Hepatocyte (in vitro differentiated cells): ENCODE measurements around the gene PIEZO1. TPM values are rescaled to one million over a fixed set of nuclear protein-coding genes. Genes with fewer than 3 reads are reported as not detected.

Source experiments
- DNase-seq: peaks from one replicate; pipeline ENCODE4 v3.0.0-alpha.2; 2016; ENCODE audit warnings: low spot score
- H2AFZ ChIP-seq: fragments of 200-600 bp; sonication (generic); 2 replicates; pipeline ENCODE4 v1.6.0; 2016; ENCODE audit warnings: antibody characterized with exemption, mild to moderate bottlenecking
- H3K27ac ChIP-seq: fragments of 200-600 bp; sonication (generic); 2 replicates; pipeline ENCODE4 v1.5.1; 2016; ENCODE audit warnings: mild to moderate bottlenecking
- H3K27me3 ChIP-seq: fragments of 200-600 bp; sonication (generic); 2 replicates; pipeline ENCODE4 v1.6.1; 2016
- H3K36me3 ChIP-seq: fragments of 200-600 bp; sonication (generic); replicated peaks from 2 replicates; pipeline ENCODE4 v1.5.1; 2016; ENCODE audit warnings: low read depth; ENCODE audit not compliant: insufficient read depth
- H3K4me1 ChIP-seq: fragments of 200-600 bp; sonication (generic); 2 replicates; pipeline ENCODE4 v1.5.1; 2016; ENCODE audit warnings: mild to moderate bottlenecking, moderate library complexity; ENCODE audit not compliant: insufficient read depth
- H3K4me2 ChIP-seq: fragments of 200-600 bp; sonication (generic); 2 replicates; pipeline ENCODE4 v1.6.0; 2016
- H3K4me3 ChIP-seq: fragments of 200-600 bp; sonication (generic); 2 replicates; pipeline ENCODE4 v1.5.1; 2016; ENCODE audit warnings: mild to moderate bottlenecking
- H3K79me2 ChIP-seq: fragments of 200-600 bp; sonication (generic); 2 replicates; pipeline ENCODE4 v1.6.0; 2017; ENCODE audit warnings: mild to moderate bottlenecking
- H3K9me2 ChIP-seq: fragments of 200-600 bp; sonication (generic); replicated peaks from 2 replicates; pipeline ENCODE4 v1.6.0; 2017; ENCODE audit warnings: mild to moderate bottlenecking; ENCODE audit not compliant: insufficient read depth
- H3K9me3 ChIP-seq: fragments of 200-600 bp; sonication (generic); 2 replicates; pipeline ENCODE4 v1.5.1; 2016; ENCODE audit warnings: low read depth, mild to moderate bottlenecking
- H4K20me1 ChIP-seq: fragments of 200-600 bp; sonication (generic); 2 replicates; pipeline ENCODE4 v1.6.0; 2016; ENCODE audit warnings: mild to moderate bottlenecking; ENCODE audit not compliant: insufficient read depth, poor library complexity, severe bottlenecking
- EZH2 ChIP-seq: fragments of 200-600 bp; sonication (generic); IDR thresholded peaks from 2 replicates; pipeline ENCODE4 v1.6.1; 2016; ENCODE audit warnings: antibody characterized with exemption, mild to moderate bottlenecking, borderline replicate concordance
- EZH2phosphoT487 ChIP-seq: fragments of 200-600 bp; sonication (generic); IDR thresholded peaks from one replicate; pipeline ENCODE4 v1.6.1; 2018; ENCODE audit warnings: antibody characterized with exemption, mild to moderate bottlenecking, low read depth, moderate library complexity; ENCODE audit not compliant: unreplicated experiment, severe bottlenecking
- WGBS: methylation state at CpG from one replicate; pipeline ENCODE4 v1.1.6; 2016; ENCODE audit warnings: low lambda C conversion rate; ENCODE audit errors: missing lambda C conversion rate; 5-methylcytosine and 5-hydroxymethylcytosine counted together
- polyA plus RNA-seq: library from polyadenylated mRNA; unstranded; fragments of >200 nt; fragmentation: Nextera tagmentation; extraction: Ambion mirVana; gene quantifications from 2 replicates; pipeline ENCODE4 v1.2.1, GENCODE V29; 2016
- total RNA-seq: library from RNA; depleted of rRNA; stranded (reverse); fragments of >200 nt; gene quantifications from 2 replicates; pipeline ENCODE4 v1.2.3, GENCODE V29; 2014
- TF ChIP-seq, protein P1 (sequence below): fragments of 200-600 bp; sonication (generic); IDR thresholded peaks from 2 replicates; pipeline ENCODE4 v1.5.1; 2016; ENCODE audit warnings: antibody characterized with exemption, mild to moderate bottlenecking; ENCODE audit not compliant: poor library complexity

PIEZO1 gene
- total and polyA plus RNA-seq, 2 experiments from 2014 or later: 70.6 to 77.0 TPM

DNA sequence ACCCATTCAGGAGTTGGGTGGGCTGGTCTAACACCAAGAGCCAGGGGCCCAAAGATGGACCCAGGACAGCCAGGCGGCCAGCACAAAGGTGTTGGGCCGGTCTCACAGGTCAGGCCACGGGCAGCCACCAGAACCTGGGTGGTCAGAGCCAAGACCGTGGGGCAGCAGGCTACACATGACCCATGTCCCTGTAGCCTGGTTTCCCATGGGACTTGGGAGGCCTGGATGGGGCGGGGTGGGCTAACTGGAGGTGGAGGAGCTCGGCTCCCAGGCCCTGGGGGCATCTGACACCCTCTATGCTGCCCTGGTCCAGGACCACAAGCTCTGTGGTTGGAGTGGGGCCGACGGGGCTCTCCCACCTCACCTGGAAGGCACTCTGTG is 61.5 kb downstream of the PIEZO1 start:
- H3K27me3 ChIP-seq: no peaks in the 10 kb centered on the region
- no peaks in the 10 kb centered on the region for H3K9me2 ChIP-seq
- no peaks in the 10 kb centered on the region for H3K79me2 ChIP-seq
- H3K4me1 ChIP-seq: no peaks in the 10 kb centered on the region
- H3K27ac ChIP-seq: no peak overlapping the region
- no peak overlapping the region for H2AFZ ChIP-seq
- TF ChIP-seq EZH2phosphoT487: no peak
- no peak for TF ChIP-seq EZH2
- TF ChIP-seq, protein P1, sequence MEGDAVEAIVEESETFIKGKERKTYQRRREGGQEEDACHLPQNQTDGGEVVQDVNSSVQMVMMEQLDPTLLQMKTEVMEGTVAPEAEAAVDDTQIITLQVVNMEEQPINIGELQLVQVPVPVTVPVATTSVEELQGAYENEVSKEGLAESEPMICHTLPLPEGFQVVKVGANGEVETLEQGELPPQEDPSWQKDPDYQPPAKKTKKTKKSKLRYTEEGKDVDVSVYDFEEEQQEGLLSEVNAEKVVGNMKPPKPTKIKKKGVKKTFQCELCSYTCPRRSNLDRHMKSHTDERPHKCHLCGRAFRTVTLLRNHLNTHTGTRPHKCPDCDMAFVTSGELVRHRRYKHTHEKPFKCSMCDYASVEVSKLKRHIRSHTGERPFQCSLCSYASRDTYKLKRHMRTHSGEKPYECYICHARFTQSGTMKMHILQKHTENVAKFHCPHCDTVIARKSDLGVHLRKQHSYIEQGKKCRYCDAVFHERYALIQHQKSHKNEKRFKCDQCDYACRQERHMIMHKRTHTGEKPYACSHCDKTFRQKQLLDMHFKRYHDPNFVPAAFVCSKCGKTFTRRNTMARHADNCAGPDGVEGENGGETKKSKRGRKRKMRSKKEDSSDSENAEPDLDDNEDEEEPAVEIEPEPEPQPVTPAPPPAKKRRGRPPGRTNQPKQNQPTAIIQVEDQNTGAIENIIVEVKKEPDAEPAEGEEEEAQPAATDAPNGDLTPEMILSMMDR: no peak
- H3K4me2 ChIP-seq: no peak overlapping the region
- H4K20me1 ChIP-seq: no peaks in the 10 kb centered on the region
- DNase-seq: no peak
- no peaks in the 10 kb centered on the region for H3K36me3 ChIP-seq
- H3K9me3 ChIP-seq: no peaks in the 10 kb centered on the region
- no peak overlapping the region for H3K4me3 ChIP-seq
- 91% methylated on average over 7 of the region's 8 CpGs for WGBS

- H3K4me2 ChIP-seq: no peak overlapping the region
- H3K79me2 ChIP-seq: no peaks in the 10 kb centered on the region
- H3K9me2 ChIP-seq: no peaks in the 10 kb centered on the region
- H3K27me3 ChIP-seq: no peaks in the 10 kb centered on the region
- H3K4me3 ChIP-seq: no peak overlapping the region
- DNase-seq: no peak
- no peaks in the 10 kb centered on the region for H4K20me1 ChIP-seq
- H3K9me3 ChIP-seq: no peaks in the 10 kb centered on the region
- no peak overlapping the region for H2AFZ ChIP-seq
- WGBS: 96% methylated on average over 33 of the region's 39 CpGs
- H3K36me3 ChIP-seq: no peaks in the 10 kb centered on the region
- H3K27ac ChIP-seq: no peak overlapping the region
- TF ChIP-seq EZH2phosphoT487 (no peak), EZH2 (no peak)
- TF ChIP-seq, protein P1: no peak
- no peaks in the 10 kb centered on the region for H3K4me1 ChIP-seq
These were observed 62.1 kb downstream of the PIEZO1 start for GRCh38 chr16:88722784-88723506.

DNA sequence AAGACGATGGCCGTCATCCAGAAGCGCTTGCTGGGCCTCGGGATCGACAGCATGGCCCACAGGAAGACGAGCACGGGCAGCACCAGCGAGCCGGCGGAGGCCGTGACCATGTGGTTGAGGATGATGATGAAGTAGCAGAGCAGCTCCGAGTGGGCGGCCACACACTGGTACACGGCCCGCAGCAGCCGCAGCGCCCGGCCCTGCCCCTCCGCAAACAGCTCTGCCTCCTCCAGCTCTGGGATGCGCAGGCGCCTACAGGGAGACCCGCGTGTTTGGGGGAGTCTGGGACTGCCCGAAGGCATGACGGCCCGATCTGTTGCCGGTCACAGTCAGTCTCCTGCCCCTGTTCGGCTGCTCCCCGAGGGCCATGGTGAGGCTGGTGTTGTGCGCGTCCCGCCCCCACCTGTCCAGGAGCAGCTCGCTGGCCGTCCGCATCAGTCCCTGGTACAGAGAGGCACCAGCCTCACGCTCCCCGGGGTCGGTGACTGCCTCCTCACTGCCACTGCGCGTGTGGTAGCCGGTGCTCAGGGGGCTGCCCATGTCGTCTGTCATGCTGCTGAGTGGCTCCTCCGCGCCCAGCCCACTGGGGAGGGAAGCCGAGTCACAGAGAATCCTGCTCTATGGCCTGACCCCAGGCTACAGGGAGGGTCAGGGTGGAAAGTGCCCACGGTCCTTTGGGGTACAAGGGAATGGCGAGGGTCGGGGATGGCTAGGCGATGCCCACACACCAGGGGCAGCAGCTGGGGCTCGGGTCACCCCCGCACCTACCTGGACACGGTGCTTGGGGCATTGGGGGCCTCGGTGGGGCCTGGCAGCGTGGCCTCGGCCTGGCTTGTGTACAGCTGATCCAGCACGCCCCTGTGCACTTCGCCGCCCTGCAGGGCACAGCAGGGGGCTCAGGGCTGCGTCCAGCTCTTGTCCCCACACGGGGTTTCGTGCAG is 62.9 kb downstream of the PIEZO1 start:
- 98% methylated on average over 53 of the region's 61 CpGs for WGBS
- H3K9me2 ChIP-seq: no peaks in the 10 kb centered on the region
- TF ChIP-seq EZH2 (no peak), EZH2phosphoT487 (no peak)
- TF ChIP-seq, protein P1: no peak
- no peaks in the 10 kb centered on the region for H3K79me2 ChIP-seq
- no peaks in the 10 kb centered on the region for H4K20me1 ChIP-seq
- no peaks in the 10 kb centered on the region for H3K4me1 ChIP-seq
- DNase-seq: no peak
- H3K27ac ChIP-seq: no peak overlapping the region
- H3K4me2 ChIP-seq: no peak overlapping the region
- H3K9me3 ChIP-seq: no peaks in the 10 kb centered on the region
- H3K36me3 ChIP-seq: no peaks in the 10 kb centered on the region
- no peaks in the 10 kb centered on the region for H3K27me3 ChIP-seq
- no peak overlapping the region for H3K4me3 ChIP-seq
- no peak overlapping the region for H2AFZ ChIP-seq
